ENCODE data around the gene PRKCH. TPM values are rescaled to one million over a fixed set of nuclear protein-coding genes. Genes with fewer than 3 reads are reported as not detected.

PRKCH gene
- total RNA-seq, 1 donor from 2014 or later = 282 TPM

- DNase-seq (ENCODE audit: low read depth, low spot score) = no peak
These were observed 98.9 kb downstream of the PRKCH start for GRCh38 chr14:61420326-61420725.

- no peak for DNase-seq (ENCODE audit: low read depth, low spot score)
These were observed 100.0 kb downstream of the PRKCH start for GRCh38 chr14:61421212-61421923.

- DNase-seq (ENCODE audit: low read depth, low spot score) = no peak
These were observed 104.7 kb downstream of the PRKCH start for GRCh38 chr14:61426048-61426447.

GRCh38 chr14:61428261-61428660 is 106.9 kb downstream of the PRKCH start:
- no peak for DNase-seq (ENCODE audit: low read depth, low spot score)

GRCh38 chr14:61429316-61429715 is 107.9 kb downstream of the PRKCH start:
- no peak for DNase-seq (ENCODE audit: low read depth, low spot score)

GRCh38 chr14:61430066-61430757 is 108.8 kb downstream of the PRKCH start:
- DNase-seq (ENCODE audit: low read depth, low spot score) = no peak

- peak; percentile 57 for DNase-seq (ENCODE audit: low read depth, low spot score)
These were observed 111.8 kb downstream of the PRKCH start for GRCh38 chr14:61433169-61433568.

- no peak for DNase-seq (ENCODE audit: low read depth, low spot score)
These were observed 112.4 kb downstream of the PRKCH start for GRCh38 chr14:61433828-61434227.

- no peak for DNase-seq (ENCODE audit: low read depth, low spot score)
These were observed 112.9 kb downstream of the PRKCH start for GRCh38 chr14:61434311-61434710.

GRCh38 chr14:61435563-61436337 is 114.4 kb downstream of the PRKCH start:
- DNase-seq (ENCODE audit: low read depth, low spot score) = no peak

GRCh38 chr14:61437381-61437780 is 116.0 kb downstream of the PRKCH start:
- DNase-seq (ENCODE audit: low read depth, low spot score) = no peak

GRCh38 chr14:61438036-61438435 is 116.7 kb downstream of the PRKCH start:
- no peak for DNase-seq (ENCODE audit: low read depth, low spot score)

GRCh38 chr14:61438497-61438859 is 117.1 kb downstream of the PRKCH start:
- DNase-seq (ENCODE audit: low read depth, low spot score) = no peak

- DNase-seq (ENCODE audit: low read depth, low spot score) = peak; percentile 64
These were observed 117.7 kb downstream of the PRKCH start for GRCh38 chr14:61438860-61439765.

GRCh38 chr14:61439779-61440418 is 118.5 kb downstream of the PRKCH start:
- no peak for DNase-seq (ENCODE audit: low read depth, low spot score)

GRCh38 chr14:61443481-61443880 is 122.1 kb downstream of the PRKCH start:
- DNase-seq (ENCODE audit: low read depth, low spot score) = no peak

GRCh38 chr14:61444215-61444768 is 122.9 kb downstream of the PRKCH start:
- DNase-seq (ENCODE audit: low read depth, low spot score) = no peak

GRCh38 chr14:61451491-61451890 is 130.1 kb downstream of the PRKCH start:
- DNase-seq (ENCODE audit: low read depth, low spot score) = no peak

- no peak for DNase-seq (ENCODE audit: low read depth, low spot score)
These were observed 130.6 kb downstream of the PRKCH start for GRCh38 chr14:61451891-61452400.

- no peak for DNase-seq (ENCODE audit: low read depth, low spot score)
These were observed 131.1 kb downstream of the PRKCH start for GRCh38 chr14:61452452-61452851.
